Stimulated activated CD4-positive, alpha-beta T cell treated with anti-CD3 and anti-CD28 coated beads, Interleukin-1b, Interleukin-23, amount 100 ng/mL, for 48 hours (primary cell): ENCODE results near the gene FOXO3B.
"Not testable (repeated sequence)": the region's sequence is repeated elsewhere in the genome, so short reads cannot be mapped to it uniquely, and the experiment has no call there.

Source experiments
- DNase-seq: peaks from one replicate; pipeline ENCODE4 v3.0.0-alpha.2; 2020

Gene FOXO3B

GRCh38 chr17:18644291-18644690, 37.8 kb downstream of the FOXO3B start, which contains the start of gene TBC1D28:
Gene TBC1D28, minus strand, starts transcription at chr17:18644391. Its CDS starts 3,039 bp downstream, at chr17:18641352.
- DNase-seq, result not testable (repeated sequence)

GRCh38 chr17:18643124-18643523, 39.0 kb downstream of the FOXO3B start:
- DNase-seq, result not testable (repeated sequence)

GRCh38 chr17:18638357-18638756, 43.8 kb downstream of the FOXO3B start:
- DNase-seq, result not testable (repeated sequence)

GRCh38 chr17:18636237-18636636, 45.9 kb downstream of the FOXO3B start:
- not testable (repeated sequence) for DNase-seq

GRCh38 chr17:18635773-18636172, 46.3 kb downstream of the FOXO3B start:
- not testable (repeated sequence) for DNase-seq

GRCh38 chr17:18634550-18635263, 47.4 kb downstream of the FOXO3B start:
- not testable (repeated sequence) for DNase-seq
